Measurements from ENCODE around the gene UNC5C. TPM values are rescaled to one million over a fixed set of nuclear protein-coding genes. Genes with fewer than 3 reads are reported as not detected.

The UNC5C gene
- total RNA-seq, 2 experiments from 2014 or later: not detected

DNA sequence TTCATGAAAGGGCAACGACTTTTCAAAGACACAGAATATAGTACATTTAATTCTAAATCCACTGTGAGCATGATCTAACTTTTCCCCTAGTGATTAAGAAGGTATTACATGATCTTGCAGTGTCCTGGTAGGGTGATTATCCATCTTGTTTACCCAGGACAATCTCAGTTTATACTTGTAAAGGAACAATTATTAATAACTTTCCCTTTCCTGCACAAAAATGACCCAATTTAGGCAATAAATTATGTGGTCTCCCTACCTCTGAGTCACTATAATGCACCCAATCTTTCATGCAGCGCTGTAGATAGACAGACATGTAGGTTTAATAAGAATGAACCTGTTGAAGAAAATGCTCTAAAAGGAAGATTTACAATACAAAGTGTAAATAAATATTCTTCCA is 22.7 kb downstream of the UNC5C start:
- no peaks in the 10 kb centered on the region for H3K27me3 ChIP-seq (ENCODE audit: control insufficient read depth in 1 of 2, insufficient read depth in 2 of 2, low read length in 2 of 2)
- no peaks in the 10 kb centered on the region for H3K9me3 ChIP-seq (ENCODE audit: control insufficient read depth in 1 of 2, insufficient read depth in 1 of 2, low read length in 2 of 2)
- no peak overlapping the region for H3K27ac ChIP-seq (ENCODE audit: low read depth in 1 of 2, low read length in 2 of 2)
- H3K36me3 ChIP-seq (ENCODE audit: insufficient read depth, low read length): no peaks in the 10 kb centered on the region
- intact Hi-C loops (cut with DNase I, micrococcal nuclease): no loop called here
- ChIA-PET POLR2A (no interaction called here), CTCF (interaction anchor here (0.6 kb wide), 1 partner anchor 16 kb away, joined by 3 read pairs; no protein-coding TSS in a partner anchor)
- no peaks in the 10 kb centered on the region for H3K4me1 ChIP-seq (ENCODE audit: insufficient read depth, low read length)
- H3K27me3 Mint-ChIP-seq: no peaks in the 10 kb centered on the region
- H3K4me3 Mint-ChIP-seq: no peak overlapping the region
- no peak overlapping the region for H3K4me3 ChIP-seq (ENCODE audit: low read length)
- H3K9me3 Mint-ChIP-seq: no peaks in the 10 kb centered on the region
- TF ChIP-seq, protein P1, sequence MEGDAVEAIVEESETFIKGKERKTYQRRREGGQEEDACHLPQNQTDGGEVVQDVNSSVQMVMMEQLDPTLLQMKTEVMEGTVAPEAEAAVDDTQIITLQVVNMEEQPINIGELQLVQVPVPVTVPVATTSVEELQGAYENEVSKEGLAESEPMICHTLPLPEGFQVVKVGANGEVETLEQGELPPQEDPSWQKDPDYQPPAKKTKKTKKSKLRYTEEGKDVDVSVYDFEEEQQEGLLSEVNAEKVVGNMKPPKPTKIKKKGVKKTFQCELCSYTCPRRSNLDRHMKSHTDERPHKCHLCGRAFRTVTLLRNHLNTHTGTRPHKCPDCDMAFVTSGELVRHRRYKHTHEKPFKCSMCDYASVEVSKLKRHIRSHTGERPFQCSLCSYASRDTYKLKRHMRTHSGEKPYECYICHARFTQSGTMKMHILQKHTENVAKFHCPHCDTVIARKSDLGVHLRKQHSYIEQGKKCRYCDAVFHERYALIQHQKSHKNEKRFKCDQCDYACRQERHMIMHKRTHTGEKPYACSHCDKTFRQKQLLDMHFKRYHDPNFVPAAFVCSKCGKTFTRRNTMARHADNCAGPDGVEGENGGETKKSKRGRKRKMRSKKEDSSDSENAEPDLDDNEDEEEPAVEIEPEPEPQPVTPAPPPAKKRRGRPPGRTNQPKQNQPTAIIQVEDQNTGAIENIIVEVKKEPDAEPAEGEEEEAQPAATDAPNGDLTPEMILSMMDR (IDR thresholded peaks at IDR 0.05): no peak
- no peak overlapping the region for H3K27ac Mint-ChIP-seq
- no peaks in the 10 kb centered on the region for H3K36me3 Mint-ChIP-seq (ENCODE audit: low read depth)
- DNase-seq (no peak), ATAC-seq (ENCODE audit: poor library complexity) (no peak)
- H3K4me1 Mint-ChIP-seq (ENCODE audit: low read depth): no peaks in the 10 kb centered on the region

DNA sequence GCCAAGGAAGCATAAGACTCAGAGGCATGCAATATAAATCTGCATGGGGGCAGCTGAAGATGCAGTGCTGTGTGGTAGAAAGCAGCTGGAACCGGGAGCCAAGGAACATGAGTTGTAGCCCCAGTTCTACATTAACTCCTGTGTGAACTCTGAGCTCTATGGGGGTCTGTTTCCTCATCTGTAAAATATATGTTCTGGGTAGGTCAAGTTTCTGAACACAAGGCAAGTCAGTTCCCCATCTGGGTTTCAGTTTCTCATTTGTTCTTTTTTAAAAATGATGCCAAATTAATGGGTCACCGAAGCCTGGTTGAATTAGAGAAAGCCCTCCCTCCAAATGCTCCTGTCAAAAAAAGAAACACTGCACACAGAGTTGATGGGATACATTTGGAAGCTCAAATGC is 24.0 kb downstream of the UNC5C start:
- Histone ChIP-seq H3K9me3 (ENCODE audit: control insufficient read depth in 1 of 2, insufficient read depth in 1 of 2, low read length in 2 of 2) (no peaks in the 10 kb centered on the region), H3K27me3 (ENCODE audit: control insufficient read depth in 1 of 2, insufficient read depth in 2 of 2, low read length in 2 of 2) (no peaks in the 10 kb centered on the region), H3K4me1 (ENCODE audit: insufficient read depth, low read length) (no peaks in the 10 kb centered on the region), H3K27ac (ENCODE audit: low read depth in 1 of 2, low read length in 2 of 2) (no peak overlapping the region), H3K4me3 (ENCODE audit: low read length) (no peak overlapping the region), H3K36me3 (ENCODE audit: insufficient read depth, low read length) (no peaks in the 10 kb centered on the region)
- ATAC-seq (ENCODE audit: poor library complexity) (no peak), DNase-seq (no peak)
- TF ChIP-seq, protein P1 (IDR thresholded peaks at IDR 0.05): no peak
- ChIA-PET CTCF (no interaction called here), POLR2A (no interaction called here)
- no peaks in the 10 kb centered on the region for H3K4me1 Mint-ChIP-seq (ENCODE audit: low read depth)
- intact Hi-C loops (cut with DNase I, micrococcal nuclease): no loop called here
- no peak overlapping the region for H3K27ac Mint-ChIP-seq
- H3K4me3 Mint-ChIP-seq: no peak overlapping the region
- H3K36me3 Mint-ChIP-seq (ENCODE audit: low read depth): no peaks in the 10 kb centered on the region
- H3K9me3 Mint-ChIP-seq: no peaks in the 10 kb centered on the region
- H3K27me3 Mint-ChIP-seq: no peaks in the 10 kb centered on the region

- Histone ChIP-seq H3K9me3 (ENCODE audit: control insufficient read depth in 1 of 2, insufficient read depth in 1 of 2, low read length in 2 of 2) (no peaks in the 10 kb centered on the region), H3K4me3 (ENCODE audit: low read length) (no peak overlapping the region), H3K27me3 (ENCODE audit: control insufficient read depth in 1 of 2, insufficient read depth in 2 of 2, low read length in 2 of 2) (no peaks in the 10 kb centered on the region), H3K36me3 (ENCODE audit: insufficient read depth, low read length) (no peaks in the 10 kb centered on the region), H3K4me1 (ENCODE audit: insufficient read depth, low read length) (no peaks in the 10 kb centered on the region), H3K27ac (ENCODE audit: low read depth in 1 of 2, low read length in 2 of 2) (no peak overlapping the region)
- no peaks in the 10 kb centered on the region for H3K36me3 Mint-ChIP-seq (ENCODE audit: low read depth)
- no peaks in the 10 kb centered on the region for H3K4me1 Mint-ChIP-seq (ENCODE audit: low read depth)
- H3K27me3 Mint-ChIP-seq: no peaks in the 10 kb centered on the region
- no peaks in the 10 kb centered on the region for H3K9me3 Mint-ChIP-seq
- ATAC-seq (ENCODE audit: poor library complexity): no peak
- ChIA-PET CTCF (no interaction called here), POLR2A (no interaction called here)
- H3K27ac Mint-ChIP-seq: no peak overlapping the region
- no peak overlapping the region for H3K4me3 Mint-ChIP-seq
- TF ChIP-seq, protein P1 (IDR thresholded peaks at IDR 0.05): no peak
- DNase-seq: no peak
- intact Hi-C loops (cut with DNase I, micrococcal nuclease): no loop called here
Measured at GRCh38 chr4:95524184-95524583, 24.6 kb downstream of the UNC5C start.
